Measurements from ENCODE around the gene DLEU7.

The DLEU7 gene

GRCh38 chr13:50843257-50844083 is at the start of gene DLEU7:
TSS of gene DLEU7 (minus strand) at chr13:50843692. CDS start at chr13:50843646, 46 bp downstream.
- no peaks in the 10 kb centered on the region for H3K9me3 ChIP-seq (ENCODE audit: severe bottlenecking)
- H3K36me3 ChIP-seq: no peaks in the 10 kb centered on the region
- DNase-seq: no peak
- no peak within 1 kb of the TSS for H3K27ac ChIP-seq
- no peaks in the 10 kb centered on the region for H3K27me3 ChIP-seq (ENCODE audit: insufficient read depth, low read depth, severe bottlenecking)
- TF ChIP-seq CTCF (IDR thresholded peaks at IDR 0.05; ENCODE audit: low read depth, low read length): no peak
- no peak within 1 kb of the TSS for H3K4me3 ChIP-seq (ENCODE audit: low read depth, low read length)

DNA sequence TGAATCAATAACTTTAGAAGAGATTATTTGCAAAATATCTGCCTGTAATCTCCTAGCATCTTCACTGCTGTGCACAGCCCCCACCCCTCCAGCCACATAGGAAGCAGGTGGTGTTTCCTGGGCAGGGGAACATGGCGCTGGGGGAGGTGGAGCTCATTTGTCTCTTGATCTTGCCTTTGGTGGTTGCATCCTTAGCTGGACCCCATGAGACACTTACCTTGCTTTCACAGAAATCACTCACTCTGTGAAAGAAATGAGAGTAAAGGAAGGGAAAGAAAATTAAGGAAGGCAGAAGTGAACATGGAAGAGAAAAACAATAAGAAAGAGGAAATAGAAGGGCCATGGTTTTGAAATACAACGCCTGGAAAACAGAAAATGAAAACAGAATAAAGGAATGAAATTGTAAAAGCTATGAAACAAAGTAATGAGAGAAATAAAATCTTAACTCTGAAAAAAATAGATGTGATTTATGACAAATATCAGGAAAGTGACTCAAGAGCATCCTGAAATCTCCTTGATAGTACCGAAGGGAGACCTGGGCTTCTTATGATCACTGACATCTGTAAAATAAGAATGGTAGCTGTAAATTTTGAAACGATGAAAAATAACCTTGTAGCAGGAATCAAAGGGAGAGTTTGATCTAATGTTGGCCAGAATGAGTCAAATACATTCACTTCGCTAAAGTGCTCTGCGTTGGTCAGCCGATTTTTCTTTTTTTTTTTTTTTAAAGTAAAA is 48.9 kb upstream of the DLEU7 start:
- H3K27ac ChIP-seq: no peak overlapping the region
- H3K36me3 ChIP-seq: no peaks in the 10 kb centered on the region
- no peak overlapping the region for H3K4me3 ChIP-seq (ENCODE audit: low read depth, low read length)
- H3K27me3 ChIP-seq (ENCODE audit: insufficient read depth, low read depth, severe bottlenecking): no peaks in the 10 kb centered on the region
- no peaks in the 10 kb centered on the region for H3K9me3 ChIP-seq (ENCODE audit: severe bottlenecking)
- no peak for TF ChIP-seq CTCF (IDR thresholded peaks at IDR 0.05; ENCODE audit: low read depth, low read length)
- peak; percentile 5 for DNase-seq

DNA sequence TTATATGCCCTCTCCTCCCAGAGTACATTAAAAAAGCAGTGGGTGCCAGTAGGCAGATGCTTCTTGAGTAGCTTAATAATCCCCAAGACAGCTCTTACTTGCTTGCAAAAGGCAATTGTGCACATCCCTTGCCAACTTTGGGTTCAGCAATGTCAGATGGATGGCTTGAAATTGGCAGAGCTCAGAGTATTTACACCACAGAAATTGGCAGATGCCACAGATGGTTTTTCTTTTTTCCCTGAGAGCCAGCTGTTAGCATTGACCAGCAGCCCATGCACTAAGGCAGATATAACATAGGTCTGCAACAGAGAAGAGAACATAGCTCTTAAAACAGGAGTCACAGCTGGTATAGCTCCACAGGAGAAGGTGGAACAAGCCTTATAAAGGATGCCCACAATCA is 47.7 kb upstream of the DLEU7 start:
- Histone ChIP-seq H3K4me3 (ENCODE audit: low read depth, low read length) (no peak overlapping the region), H3K27ac (no peak overlapping the region), H3K9me3 (ENCODE audit: severe bottlenecking) (no peaks in the 10 kb centered on the region), H3K36me3 (no peaks in the 10 kb centered on the region), H3K27me3 (ENCODE audit: insufficient read depth, low read depth, severe bottlenecking) (no peaks in the 10 kb centered on the region)
- TF ChIP-seq CTCF (IDR thresholded peaks at IDR 0.05; ENCODE audit: low read depth, low read length): no peak
- DNase-seq: no peak

DNA sequence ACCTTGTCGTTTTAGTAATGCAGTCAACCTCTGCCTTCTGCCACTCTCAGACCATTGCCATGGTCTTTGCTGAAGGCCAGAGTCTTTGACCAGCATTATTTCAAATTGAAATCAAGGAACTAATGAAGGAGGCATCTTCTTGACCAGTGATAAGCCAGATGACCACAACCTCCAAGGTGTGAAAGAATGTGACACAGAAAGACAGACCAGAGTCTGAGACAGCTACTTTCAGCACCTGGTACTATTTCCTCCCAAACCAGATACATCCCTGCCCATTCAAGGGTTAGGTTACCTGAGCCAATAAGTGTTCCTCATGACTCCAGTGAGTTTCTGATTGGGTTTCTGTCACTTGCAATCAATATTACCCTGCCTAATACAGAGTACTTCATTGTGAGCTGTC is 45.8 kb upstream of the DLEU7 start:
- Histone ChIP-seq H3K9me3 (ENCODE audit: severe bottlenecking) (no peaks in the 10 kb centered on the region), H3K4me3 (ENCODE audit: low read depth, low read length) (no peak overlapping the region), H3K27ac (no peak overlapping the region), H3K27me3 (ENCODE audit: insufficient read depth, low read depth, severe bottlenecking) (no peaks in the 10 kb centered on the region), H3K36me3 (no peaks in the 10 kb centered on the region)
- TF ChIP-seq CTCF (IDR thresholded peaks at IDR 0.05; ENCODE audit: low read depth, low read length): no peak
- no peak for DNase-seq

DNA sequence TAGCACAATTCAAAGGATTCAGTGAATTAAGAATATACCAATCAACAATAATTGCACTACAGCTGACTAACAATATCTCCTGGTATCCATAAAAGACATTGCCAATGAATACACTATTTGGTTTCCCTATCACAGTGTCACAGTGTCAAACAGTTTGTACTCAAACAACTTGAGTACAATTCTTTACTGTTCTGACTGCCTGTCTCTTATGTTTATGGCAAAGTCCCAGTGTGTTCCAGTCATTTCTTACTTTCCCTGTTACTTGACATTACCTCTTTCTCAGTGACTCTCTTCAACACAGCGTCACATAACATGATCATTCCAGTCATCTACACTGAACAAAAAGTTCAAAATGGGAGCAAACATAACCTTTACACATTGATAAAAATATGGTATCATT is 44.9 kb upstream of the DLEU7 start:
- Histone ChIP-seq H3K9me3 (ENCODE audit: severe bottlenecking) (no peaks in the 10 kb centered on the region), H3K36me3 (no peaks in the 10 kb centered on the region), H3K27me3 (ENCODE audit: insufficient read depth, low read depth, severe bottlenecking) (no peaks in the 10 kb centered on the region), H3K4me3 (ENCODE audit: low read depth, low read length) (no peak overlapping the region), H3K27ac (no peak overlapping the region)
- no peak for DNase-seq
- no peak for TF ChIP-seq CTCF (IDR thresholded peaks at IDR 0.05; ENCODE audit: low read depth, low read length)

Data from WERI-Rb-1 (cell line).